Dermis blood vessel endothelial cell (primary cell): ENCODE data around the gene MT1M. TPM values are rescaled to one million over a fixed set of nuclear protein-coding genes. Genes with fewer than 3 reads are reported as not detected.
"Not testable (repeated sequence)": the region's sequence is repeated elsewhere in the genome, so short reads cannot be mapped to it uniquely, and the experiment has no call there.

Experiments used
- DNase-seq: peaks from one replicate; pipeline ENCODE4 v3.0.0; 2010
- total RNA-seq: library from RNA; depleted of rRNA; stranded (reverse); fragments of >200 nt; gene quantifications from 2 replicates; pipeline ENCODE4 v1.2.3, GENCODE V29; 2014

MT1M gene
- total RNA-seq, 1 donor from 2014 or later: 0.34 TPM

GRCh38 chr16:56652600-56652999 is 20.1 kb downstream of the MT1M start:
- DNase-seq: no peak

GRCh38 chr16:56653218-56653617 is 20.8 kb downstream of the MT1M start:
- DNase-seq: no peak

- DNase-seq: peak; percentile 50
Measured at GRCh38 chr16:56657555-56658326, 25.3 kb downstream of the MT1M start, which contains the start of gene MT1F. TSS of gene MT1F (plus strand) at chr16:56657959. CDS start at chr16:56658059, 100 bp downstream.

- DNase-seq: no peak
Measured at GRCh38 chr16:56658327-56658875, 25.9 kb downstream of the MT1M start.

- DNase-seq: peak; percentile 8
Measured at GRCh38 chr16:56662357-56663354, 30.2 kb downstream of the MT1M start.

- no peak for DNase-seq
Measured at GRCh38 chr16:56664506-56664905, 32.0 kb downstream of the MT1M start.

- DNase-seq: not testable (repeated sequence)
Measured at GRCh38 chr16:56665286-56666261, 33.1 kb downstream of the MT1M start.

- peak; percentile 22 for DNase-seq
Measured at GRCh38 chr16:56667581-56668571, 35.4 kb downstream of the MT1M start, which contains the start of gene MT1G. TSS of gene MT1G (minus strand) at chr16:56668065. CDS start at chr16:56667993, 72 bp downstream.

GRCh38 chr16:56669005-56669839 is 36.8 kb downstream of the MT1M start, which contains the start of gene MT1H:
TSS of gene MT1H (plus strand) at chr16:56669814. CDS start at chr16:56669885, 71 bp downstream.
- DNase-seq: no peak

- no peak for DNase-seq
Measured at GRCh38 chr16:56669840-56670619, 37.6 kb downstream of the MT1M start.

GRCh38 chr16:56670620-56670934 is 38.1 kb downstream of the MT1M start:
- no peak for DNase-seq

GRCh38 chr16:56671691-56672090 is 39.2 kb downstream of the MT1M start:
- DNase-seq: not testable (repeated sequence)

- DNase-seq: not testable (repeated sequence)
Measured at GRCh38 chr16:56672171-56672570, 39.7 kb downstream of the MT1M start.

GRCh38 chr16:56672761-56673536 is 40.5 kb downstream of the MT1M start:
- no peak for DNase-seq

- DNase-seq: peak; percentile 43
Measured at GRCh38 chr16:56673921-56674320, 41.5 kb downstream of the MT1M start.

- not testable (repeated sequence) for DNase-seq
Measured at GRCh38 chr16:56674570-56674969, 42.1 kb downstream of the MT1M start.

GRCh38 chr16:56675685-56676210 is 43.3 kb downstream of the MT1M start:
- no peak for DNase-seq
